Effector CD4-positive, alpha-beta T cell (primary cell): ENCODE data around the gene S100A13.
"Not testable (repeated sequence)": the region's sequence is repeated elsewhere in the genome, so short reads cannot be mapped to it uniquely, and the experiment has no call there.

ENCODE experiments used
- DNase-seq: peaks from one replicate; pipeline ENCODE4 v3.0.0-alpha.2; 2020
- total RNA-seq: gene quantifications from one replicate; lab custom pipeline; 2026; lab: John Stamatoyannopoulos, UW

The S100A13 gene
- total RNA-seq = 1.3 reads per million

- DNase-seq = no peak
Measured at GRCh38 chr1:153626904-153627714, at the start of gene S100A13. Gene S100A13, minus strand, starts transcription at chr1:153627505. Its CDS starts 1,033 bp downstream, at chr1:153626472.

DNA sequence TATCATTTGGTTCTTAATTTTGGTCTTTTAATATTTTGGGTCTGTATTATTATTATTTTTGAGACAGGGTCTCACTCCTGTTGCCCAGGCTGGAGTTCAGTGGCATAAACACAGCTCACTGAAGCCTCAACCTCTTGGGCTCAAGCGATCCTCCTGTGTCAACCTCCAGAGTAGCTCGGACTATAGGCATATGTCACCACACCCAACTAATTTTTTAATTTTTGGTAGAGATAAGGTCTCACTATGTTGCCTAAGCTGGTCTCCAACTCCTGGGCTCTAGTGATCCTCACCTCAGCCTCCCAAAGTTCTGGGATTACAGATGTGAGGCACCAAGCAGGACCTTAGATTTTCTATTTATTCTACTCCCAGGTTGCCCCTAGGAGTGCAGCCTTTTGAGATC, 46.2 kb upstream of the S100A13 start:
- no peak for DNase-seq

DNA sequence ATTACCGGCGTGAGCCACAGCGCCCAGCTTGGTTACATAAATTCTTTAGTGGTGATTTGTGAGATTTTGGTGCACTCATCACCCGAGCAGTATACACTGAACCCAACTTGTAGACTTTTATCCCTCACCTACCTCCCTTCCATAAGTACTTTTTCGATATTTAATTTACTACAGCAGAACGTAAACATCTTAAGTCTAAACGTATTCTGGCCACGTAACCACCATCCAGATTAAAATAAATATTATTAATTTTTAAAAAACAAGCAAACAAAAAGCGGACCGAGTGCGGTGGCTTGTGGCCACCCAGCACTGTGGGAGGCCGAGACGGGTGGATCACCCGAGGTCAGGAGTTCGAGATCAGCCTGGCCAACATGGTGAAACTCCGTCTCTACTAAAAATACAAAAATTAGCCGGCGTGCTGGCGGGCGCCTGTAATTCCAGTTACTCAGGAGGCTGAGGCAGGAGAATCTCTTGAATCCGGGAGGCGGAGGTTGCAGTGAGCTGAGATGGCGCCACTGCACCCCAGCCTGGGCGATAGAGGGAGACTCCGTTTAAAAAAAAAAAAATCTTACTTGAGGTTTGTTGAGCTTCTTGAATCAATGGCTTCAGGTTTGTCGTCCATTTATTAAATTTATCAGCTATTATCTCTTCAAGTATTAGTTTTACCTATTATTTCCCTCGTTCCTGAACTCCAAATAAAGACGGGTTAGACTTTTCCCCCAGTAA, 44.5 kb upstream of the S100A13 start:
- DNase-seq = not testable (repeated sequence)

GRCh38 chr1:153670859-153671627, 43.7 kb upstream of the S100A13 start, which contains the start of gene ILF2:
Gene ILF2, minus strand, starts transcription at chr1:153670993. Its CDS starts 71 bp downstream, at chr1:153670922.
- DNase-seq = peak; percentile 97

DNA sequence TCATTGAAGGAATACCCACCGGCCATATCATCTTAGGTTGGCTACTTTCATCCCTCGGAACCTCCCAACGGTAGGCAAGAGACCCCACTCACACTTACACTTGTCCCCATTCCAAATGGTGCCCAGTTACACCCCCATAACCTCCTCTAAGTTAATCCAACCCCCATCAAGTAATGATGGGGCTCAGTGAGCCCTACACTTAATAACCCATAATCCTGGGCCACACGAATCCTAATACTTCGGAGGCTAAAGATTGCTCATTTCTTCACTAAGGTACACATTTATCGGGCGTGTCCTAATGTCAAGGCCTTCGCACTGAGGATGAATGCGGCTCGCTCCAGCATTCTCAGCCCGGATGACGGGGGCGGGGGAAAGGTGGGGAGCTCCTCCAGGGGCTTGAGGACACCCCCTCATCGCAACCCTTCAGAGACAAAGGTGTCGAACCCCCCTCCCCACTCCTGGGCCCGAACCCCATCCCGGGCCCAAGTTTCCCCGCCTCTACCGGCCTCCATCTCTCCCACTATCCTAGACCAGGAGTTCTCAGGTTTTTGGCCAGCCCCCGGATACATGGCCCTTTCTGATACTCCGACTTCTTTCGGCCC, 43.1 kb upstream of the S100A13 start:
- DNase-seq = no peak

DNA sequence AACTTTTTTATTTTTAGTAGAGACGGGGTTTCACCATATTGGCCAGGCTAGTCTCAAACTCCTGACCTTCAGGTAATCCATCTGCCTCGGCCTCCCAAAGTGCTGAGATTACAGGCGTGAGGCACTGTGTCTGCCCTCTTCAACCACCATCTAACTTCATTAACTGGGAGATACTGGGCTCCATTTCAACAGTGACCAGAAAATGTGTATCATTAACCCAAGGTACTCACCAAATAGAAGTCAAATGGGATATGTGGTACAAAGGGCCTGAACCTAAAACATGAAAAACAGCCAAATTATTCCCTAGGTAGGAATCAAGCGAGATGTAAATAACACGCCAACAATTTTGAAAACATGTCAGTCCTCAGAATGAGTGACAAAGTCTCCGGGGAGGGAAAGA, 42.3 kb upstream of the S100A13 start:
- no peak for DNase-seq

- not testable (repeated sequence) for DNase-seq
Measured at GRCh38 chr1:153668672-153669071, 41.4 kb upstream of the S100A13 start.

GRCh38 chr1:153667439-153667838, 40.1 kb upstream of the S100A13 start:
- DNase-seq = no peak

DNA sequence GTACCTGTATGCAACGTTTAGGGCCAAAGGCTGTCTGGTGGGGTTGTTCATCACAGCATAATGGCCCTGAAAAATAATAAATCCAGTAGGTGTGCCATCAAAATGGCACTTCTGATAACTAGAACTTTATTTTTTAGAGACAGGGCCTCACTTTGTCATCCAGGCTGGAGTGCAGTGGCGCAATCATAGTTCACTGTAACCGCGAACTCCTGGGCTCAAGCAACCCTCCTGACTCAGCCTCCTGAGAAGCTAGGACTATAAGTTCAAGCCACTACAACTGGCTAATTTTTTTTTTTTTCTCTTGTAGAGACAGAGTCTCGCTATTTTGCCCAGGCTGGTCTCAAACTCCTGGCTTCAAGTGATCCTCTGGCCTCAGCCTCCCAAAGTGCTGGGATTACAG, 35.9 kb upstream of the S100A13 start:
- no peak for DNase-seq

DNA sequence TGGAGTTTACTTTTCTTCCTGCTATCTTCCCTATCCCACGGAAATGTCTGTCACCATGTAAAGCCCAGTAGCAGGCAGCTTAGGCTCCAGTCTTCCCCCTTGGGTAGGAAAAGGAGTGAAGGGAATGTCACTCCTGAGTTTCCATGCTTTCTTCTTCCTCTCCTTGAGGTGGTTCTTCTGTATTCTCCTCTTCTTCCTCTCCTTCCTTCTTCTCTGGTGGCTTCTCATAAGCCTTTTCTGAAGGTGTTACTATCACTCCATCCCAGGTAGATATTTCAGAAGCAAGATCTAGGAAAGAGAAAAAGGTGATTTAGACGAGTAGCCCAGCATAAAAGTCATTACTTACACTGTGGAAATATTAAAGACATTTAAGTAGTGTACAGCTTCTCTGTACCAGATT, 35.0 kb upstream of the S100A13 start:
- DNase-seq = no peak

DNA sequence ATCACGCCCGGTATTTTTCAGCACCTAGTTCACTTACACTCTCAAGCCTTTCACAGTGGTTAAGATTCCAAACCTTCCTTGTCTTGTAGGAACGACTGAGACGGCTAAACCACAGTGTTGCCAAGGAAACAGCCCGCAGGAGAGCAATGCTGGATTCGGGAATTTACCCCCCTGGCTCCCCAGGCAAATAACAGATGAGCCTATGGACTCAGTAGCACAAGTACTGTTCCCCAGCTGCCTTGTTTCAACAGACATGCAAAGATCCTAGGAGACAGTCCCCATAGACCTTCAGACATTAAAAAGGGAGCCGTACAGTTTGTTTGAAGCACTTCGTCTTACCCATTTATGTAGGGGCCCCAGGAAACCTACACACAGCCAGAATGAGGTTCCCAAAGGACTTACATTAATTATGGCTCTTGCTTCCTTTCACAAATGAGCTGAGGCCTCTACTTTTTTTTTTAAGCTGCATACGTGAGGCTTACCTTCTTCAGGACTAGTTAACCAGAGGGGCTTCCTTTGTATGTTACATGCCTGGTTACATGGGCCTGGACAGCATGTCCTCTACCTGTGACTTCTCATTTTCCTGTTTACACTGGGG, 33.9 kb upstream of the S100A13 start:
- DNase-seq = no peak

DNA sequence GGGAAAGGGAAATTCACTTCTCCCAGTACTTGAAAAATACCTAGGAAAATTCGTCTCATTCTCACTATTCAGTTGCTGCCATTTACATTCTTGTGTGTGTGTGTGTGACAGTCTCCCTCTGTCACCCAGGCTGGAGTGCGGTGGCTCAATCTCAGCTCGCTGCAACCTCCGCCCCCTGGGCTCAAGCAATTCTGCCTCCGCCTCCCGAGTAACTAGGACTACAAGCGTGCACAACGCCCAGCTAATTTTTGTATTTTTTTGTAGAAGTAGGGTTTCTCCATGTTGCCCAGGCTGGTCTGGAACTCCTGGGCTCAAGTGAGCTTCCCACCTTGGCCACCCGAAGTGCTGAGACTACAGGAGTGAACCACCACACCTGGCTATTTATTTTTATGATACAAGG, 32.4 kb upstream of the S100A13 start:
- no peak for DNase-seq

GRCh38 chr1:153659175-153659534, 31.9 kb upstream of the S100A13 start:
- DNase-seq = no peak

DNA sequence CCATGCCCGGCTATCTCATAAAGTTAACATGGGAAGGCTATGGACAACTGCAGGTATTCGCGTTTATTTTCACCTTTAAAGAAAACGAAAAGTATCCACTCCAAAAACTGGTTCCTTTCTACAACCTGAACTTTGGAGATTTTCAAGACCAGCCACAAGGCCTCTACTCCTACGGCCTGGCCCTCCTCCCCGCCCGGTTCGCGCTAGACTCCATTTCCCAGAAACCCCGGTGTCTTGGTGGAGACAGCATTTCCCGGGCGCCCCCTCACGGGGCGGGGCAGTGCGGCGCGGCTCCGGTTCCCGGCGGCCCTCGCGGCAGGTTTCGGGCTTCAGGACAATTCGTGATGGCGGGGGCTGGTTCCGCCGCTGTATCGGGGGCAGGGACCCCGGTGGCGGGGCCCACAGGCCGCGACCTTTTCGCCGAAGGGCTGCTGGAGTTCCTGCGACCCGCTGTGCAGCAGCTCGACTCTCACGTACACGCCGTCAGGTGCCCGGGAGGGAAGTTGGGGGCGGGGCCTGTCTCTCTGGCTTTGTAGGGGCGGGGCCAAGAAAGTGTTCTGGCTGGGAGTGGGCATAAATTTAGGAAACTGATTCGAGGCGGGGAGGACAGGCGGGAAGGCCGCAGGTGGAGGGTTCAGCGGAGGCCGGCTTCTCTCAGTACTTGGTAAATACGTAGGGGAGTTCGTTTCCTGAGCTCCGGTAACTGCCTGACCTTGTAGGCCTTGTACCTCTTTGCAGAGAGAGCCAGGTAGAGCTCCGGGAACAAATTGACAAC, 31.3 kb upstream of the S100A13 start, which contains the start of gene SNAPIN:
TSS of gene SNAPIN (plus strand) at position 304 of the 775 bp plus-strand sequence. CDS start at position 345, 41 bp downstream.
- peak; percentile 86 for DNase-seq

DNA sequence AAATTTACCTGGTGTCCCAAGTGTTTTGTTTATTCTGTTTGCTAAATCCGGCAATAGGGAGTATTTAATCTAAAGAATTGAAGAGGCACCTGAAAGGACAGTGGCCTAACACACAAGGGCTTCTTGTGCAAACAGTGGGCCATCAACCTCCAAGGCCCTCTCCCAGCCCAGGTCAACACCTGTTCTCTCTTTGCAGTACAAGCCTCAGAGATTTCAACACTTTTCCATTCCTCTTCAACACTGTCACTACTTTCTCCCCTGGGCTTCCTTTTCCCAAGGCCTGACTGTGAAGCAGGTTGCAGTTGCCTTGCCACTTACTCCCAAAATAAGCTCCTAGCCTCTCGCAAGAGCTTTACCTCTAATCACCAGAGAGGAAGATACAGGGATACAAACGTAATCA, 28.0 kb upstream of the S100A13 start:
- no peak for DNase-seq

GRCh38 chr1:153652805-153653500, 25.6 kb upstream of the S100A13 start:
- DNase-seq = no peak

- no peak for DNase-seq
Measured at GRCh38 chr1:153651771-153652170, 24.5 kb upstream of the S100A13 start.

DNA sequence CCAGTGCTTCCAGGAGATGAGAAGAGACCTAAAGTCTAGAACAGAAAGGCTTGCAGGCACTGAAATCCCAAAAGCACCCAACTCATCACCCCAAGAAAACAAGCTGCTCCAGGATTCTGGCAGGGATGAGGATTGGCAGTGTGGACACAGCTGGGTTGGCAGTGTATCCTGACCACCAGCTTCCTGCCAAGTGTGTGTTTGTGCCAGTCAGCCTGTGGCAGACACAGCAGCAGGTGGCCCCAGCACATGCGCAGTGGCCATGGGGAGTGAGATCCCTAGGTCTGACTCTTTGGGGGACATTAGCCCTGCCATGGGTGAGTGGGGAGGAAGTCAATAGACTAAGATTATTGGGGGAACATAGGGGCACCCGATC, 22.5 kb upstream of the S100A13 start:
- no peak for DNase-seq

DNA sequence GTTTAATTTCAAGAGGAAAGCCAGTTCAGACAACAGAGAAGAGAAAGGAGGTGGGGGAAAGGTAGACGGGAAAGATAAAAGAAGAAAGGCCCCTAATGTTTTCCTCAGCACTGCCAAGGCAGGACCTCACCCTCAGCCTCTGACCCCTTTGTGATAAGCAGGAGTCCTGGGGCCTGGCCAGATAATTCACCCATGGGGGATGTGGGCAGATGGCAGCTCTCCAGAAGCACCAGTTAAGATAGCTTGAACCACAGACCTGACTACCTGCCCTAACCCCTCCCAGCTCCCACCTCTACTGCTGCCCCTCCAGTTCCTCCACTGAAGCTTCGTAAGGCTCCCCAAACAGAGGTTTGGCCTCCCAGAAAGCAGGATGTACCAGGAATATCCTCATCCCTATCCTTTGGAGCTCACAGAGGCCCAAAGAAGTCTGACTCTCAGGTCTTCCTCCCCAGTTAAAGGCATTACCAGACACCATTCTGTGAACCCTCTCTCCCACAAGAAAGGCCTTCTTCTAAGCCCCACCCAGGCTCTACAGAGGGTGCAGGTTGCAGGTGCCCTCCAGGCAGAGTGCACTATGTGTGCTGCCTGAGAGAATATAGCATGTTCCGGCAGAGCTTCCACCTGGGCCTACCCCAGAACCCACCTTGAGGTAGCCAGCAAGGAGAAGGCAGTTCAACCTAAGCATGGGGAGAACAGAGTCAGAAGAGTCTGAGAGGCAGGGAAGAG, 22.0 kb upstream of the S100A13 start:
- DNase-seq = no peak

DNA sequence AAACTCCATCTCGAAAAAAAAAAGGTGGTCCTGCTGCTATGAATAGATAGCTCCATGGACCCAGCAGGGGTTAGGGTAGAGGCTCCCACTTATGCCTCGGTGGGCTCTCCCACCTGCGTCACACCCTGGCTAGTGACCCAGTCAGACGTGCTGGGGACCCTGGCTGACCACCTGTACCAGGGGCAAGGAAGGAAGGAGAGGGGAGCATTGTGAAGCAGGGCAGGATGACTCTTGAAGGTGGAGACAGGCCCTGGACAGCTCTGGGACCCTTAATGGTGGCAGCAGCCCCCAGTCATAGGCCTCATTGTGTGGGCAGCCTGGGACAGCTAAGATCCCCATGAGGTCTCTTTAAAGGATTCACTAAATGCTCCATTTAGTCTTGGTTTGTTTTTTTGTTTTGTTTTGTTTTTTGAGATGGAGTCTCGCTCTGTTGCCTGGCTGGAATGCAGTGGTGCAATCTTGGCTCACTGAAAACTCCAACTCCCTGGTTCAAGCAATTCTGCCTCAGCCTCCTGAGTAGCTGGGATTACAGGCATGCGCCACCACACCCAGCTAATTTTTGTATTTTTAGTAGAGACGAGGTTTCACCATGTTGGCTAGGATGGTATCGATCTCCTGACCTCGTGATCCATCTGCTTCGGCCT, 20.8 kb upstream of the S100A13 start:
- no peak for DNase-seq
